LNCaP clone FGC (cell line): ENCODE data around the gene ANK2.

Experiments
- DNase-seq: peaks from one replicate; pipeline ENCODE4 v3.0.0-alpha.2; 2011; ENCODE audit warnings: low read depth
- H3K4me3 ChIP-seq: 2 replicates; pipeline ENCODE4 v1.5.1; 2011; ENCODE audit warnings: mild to moderate bottlenecking, low read depth, low read length, control low read depth
- CTCF ChIP-seq: IDR thresholded peaks from 2 replicates; pipeline ENCODE4 v1.5.1; 2012; ENCODE audit warnings: mild to moderate bottlenecking; ENCODE audit not compliant: control insufficient read depth, insufficient read depth; ENCODE audit errors: extremely low read depth

The ANK2 gene

DNA sequence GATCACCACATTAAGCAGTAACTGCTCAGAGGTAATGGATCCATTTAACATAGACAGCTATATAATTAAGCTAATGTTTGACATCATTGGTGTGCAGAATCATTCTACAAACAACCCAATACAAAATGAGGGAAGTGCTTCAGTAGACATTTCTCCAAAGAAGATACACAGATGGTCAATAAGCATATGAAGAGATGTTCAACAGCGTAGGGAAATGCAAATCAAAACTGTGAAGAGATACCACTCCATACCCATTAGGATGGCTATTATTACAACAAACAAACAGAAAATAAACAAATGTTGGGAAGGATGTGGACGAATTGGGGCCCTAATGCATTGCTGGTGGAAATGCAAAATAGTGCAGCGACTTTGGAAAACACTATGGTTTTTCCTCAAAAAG, 294.6 kb downstream of the ANK2 start:
- no peak for DNase-seq
- TF ChIP-seq CTCF, result no peak
- H3K4me3 ChIP-seq, result no peak overlapping the region

GRCh38 chr4:113347245-113347644, 297.8 kb downstream of the ANK2 start:
- DNase-seq, result no peak
- no peak overlapping the region for H3K4me3 ChIP-seq
- no peak for TF ChIP-seq CTCF

DNA sequence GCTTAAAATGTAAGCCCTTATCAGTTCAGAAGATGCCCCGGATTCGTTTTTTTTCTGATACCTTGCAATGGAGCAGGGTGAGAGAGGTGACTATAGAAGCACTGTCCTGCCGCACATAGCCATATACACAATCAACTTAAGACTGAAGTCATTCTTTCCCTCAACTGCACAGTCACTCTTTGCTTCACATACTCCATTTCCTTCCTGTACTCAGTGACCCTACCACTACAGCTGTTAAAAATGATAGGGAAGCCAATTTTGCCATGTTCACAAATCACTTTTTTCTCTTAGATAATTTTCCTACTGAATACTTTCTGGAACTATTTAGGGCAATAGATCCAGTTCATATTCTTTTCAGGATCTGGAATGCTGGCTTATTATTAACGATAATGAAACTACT, 300.0 kb downstream of the ANK2 start:
- no peak overlapping the region for H3K4me3 ChIP-seq
- no peak for TF ChIP-seq CTCF
- no peak for DNase-seq

DNA sequence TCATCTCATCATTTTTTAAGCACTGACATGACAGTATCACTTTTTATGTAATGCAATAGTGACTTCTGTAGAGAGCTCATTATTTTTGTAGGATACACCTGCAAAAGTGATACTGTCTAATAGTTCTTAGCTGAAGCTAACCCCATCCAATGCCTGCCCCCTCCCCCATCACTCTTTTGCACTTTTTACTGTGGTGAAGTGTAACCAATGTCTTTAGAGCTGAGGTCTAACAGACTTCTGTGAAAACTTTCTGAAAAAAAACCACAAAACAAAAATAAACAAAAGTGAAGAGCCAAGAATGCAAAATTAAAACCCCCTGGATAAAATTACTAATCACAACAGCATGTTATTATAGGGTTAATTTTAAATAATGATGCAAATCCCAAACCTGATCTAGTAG, 301.1 kb downstream of the ANK2 start:
- H3K4me3 ChIP-seq, result no peak overlapping the region
- no peak for DNase-seq
- TF ChIP-seq CTCF, result no peak

DNA sequence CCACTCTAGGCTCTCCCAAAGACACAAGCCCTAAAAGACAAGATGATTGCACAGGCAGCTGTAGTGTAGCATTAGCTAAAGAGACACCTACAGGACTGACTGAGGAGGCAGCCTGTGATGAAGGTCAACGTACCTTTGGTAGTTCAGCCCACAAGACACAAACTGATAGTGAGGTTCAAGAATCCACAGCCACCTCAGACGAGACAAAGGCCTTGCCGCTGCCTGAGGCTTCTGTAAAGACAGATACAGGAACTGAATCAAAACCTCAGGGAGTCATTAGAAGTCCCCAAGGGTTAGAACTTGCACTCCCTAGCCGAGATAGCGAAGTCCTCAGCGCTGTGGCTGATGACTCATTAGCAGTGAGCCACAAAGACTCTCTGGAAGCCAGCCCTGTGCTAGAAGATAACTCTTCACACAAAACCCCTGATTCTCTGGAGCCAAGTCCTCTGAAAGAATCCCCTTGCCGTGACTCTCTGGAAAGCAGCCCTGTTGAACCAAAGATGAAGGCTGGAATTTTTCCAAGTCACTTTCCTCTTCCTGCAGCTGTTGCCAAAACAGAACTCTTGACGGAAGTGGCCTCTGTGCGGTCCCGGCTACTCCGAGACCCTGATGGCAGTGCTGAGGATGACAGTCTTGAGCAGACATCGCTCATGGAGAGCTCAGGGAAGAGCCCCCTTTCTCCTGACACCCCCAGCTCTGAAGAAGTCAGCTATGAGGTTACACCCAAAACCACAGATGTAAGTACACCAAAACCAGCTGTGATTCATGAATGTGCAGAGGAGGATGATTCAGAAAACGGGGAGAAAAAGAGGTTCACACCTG, 306.3 kb downstream of the ANK2 start:
- no peak overlapping the region for H3K4me3 ChIP-seq
- no peak for DNase-seq
- no peak for TF ChIP-seq CTCF

DNA sequence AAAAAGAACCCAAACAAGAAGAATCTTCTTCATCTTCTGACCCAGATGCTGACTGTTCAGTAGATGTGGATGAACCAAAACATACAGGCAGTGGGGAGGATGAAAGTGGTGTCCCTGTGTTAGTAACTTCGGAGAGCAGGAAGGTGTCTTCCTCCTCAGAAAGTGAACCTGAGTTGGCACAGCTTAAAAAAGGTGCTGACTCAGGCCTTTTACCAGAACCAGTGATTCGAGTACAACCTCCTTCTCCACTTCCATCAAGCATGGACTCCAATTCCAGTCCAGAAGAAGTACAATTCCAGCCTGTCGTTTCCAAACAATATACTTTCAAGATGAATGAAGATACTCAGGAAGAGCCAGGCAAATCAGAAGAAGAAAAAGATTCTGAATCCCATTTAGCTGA, 307.0 kb downstream of the ANK2 start:
- no peak overlapping the region for H3K4me3 ChIP-seq
- no peak for TF ChIP-seq CTCF

GRCh38 chr4:113358784-113359183, 309.3 kb downstream of the ANK2 start:
- H3K4me3 ChIP-seq, result no peak overlapping the region
- TF ChIP-seq CTCF, result peak; percentile 35
- DNase-seq, result no peak

More for the DNA sequence above, 307.0 kb downstream of the ANK2 start:
- DNase-seq, result no peak
